SK-N-SH (cell line): ENCODE results near the gene NUDT12. TPM values are rescaled to one million over a fixed set of nuclear protein-coding genes. Genes with fewer than 3 reads are reported as not detected.

Experiments used
- CTCF ChIA-PET: fragments of 300-600, 350-600 bp; formaldehyde crosslinking; extraction: SDS; loops from one replicate; lab custom pipeline; 2021; lab: Yijun Ruan, JAX
- POLR2A ChIA-PET: fragments of 350-600 bp; sonication (Branson Sonifier 250); formaldehyde crosslinking; extraction: SDS; loops from one replicate; lab custom pipeline; 2020; ENCODE audit warnings: antibody characterized with exemption, inconsistent platforms; lab: Yijun Ruan, JAX
- DNase-seq: peaks from one replicate; pipeline ENCODE4 v3.0.0; 2012
- H2AFZ ChIP-seq: fragments of 200-600 bp; sonication (generic); 2 replicates; pipeline ENCODE4 v1.8.1; 2016; ENCODE audit warnings: antibody characterized with exemption, mild to moderate bottlenecking, low read depth
- H3F3A ChIP-seq: fragments of 200-600 bp; sonication (generic); replicated peaks from 2 replicates; pipeline ENCODE3; 2016; ENCODE audit warnings: antibody characterized with exemption, mild to moderate bottlenecking; ENCODE audit not compliant: insufficient read depth
- H3K27ac ChIP-seq, 2 experiments: fragments of 200-500 bp in 1 of 2; fragments of 200-600 bp in 1 of 2; sonication (Bioruptor generic) in 1 of 2; sonication (generic), shearing (Covaris generic) in 1 of 2; 2 replicates each; pipeline versions ENCODE4 v1.5.1 to v1.6.1; 2014 to 2016; ENCODE audit warnings: low read depth in 2 of 2, inconsistent platforms in 1 of 2, low read length in 1 of 2, mild to moderate bottlenecking in 1 of 2, mixed read lengths in 1 of 2
- H3K27me3 ChIP-seq: fragments of 200-600 bp; sonication (generic), shearing (Covaris generic); 2 replicates; pipeline ENCODE4 v1.6.1; 2016; ENCODE audit warnings: mixed run types; ENCODE audit not compliant: insufficient read depth
- H3K36me3 ChIP-seq, 2 experiments: fragments of 200-500 bp in 1 of 2; fragments of 200-600 bp in 1 of 2; sonication (Bioruptor generic) in 1 of 2; sonication (generic) in 1 of 2; replicated peaks in 1 of 2; 2 replicates each; pipeline versions ENCODE3 to v1.5.1; 2014 to 2016; ENCODE audit warnings: low read length in 1 of 2, mild to moderate bottlenecking in 1 of 2; ENCODE audit not compliant: insufficient read depth in 2 of 2, control insufficient read depth in 1 of 2
- H3K4me1 ChIP-seq, 2 experiments: fragments of 200-500 bp in 1 of 2; fragments of 200-600 bp in 1 of 2; sonication (Bioruptor generic) in 1 of 2; sonication (generic), shearing (Covaris generic) in 1 of 2; 2 replicates each; pipeline versions ENCODE4 v1.5.1 to v1.6.1; 2014 to 2016; ENCODE audit warnings: low read depth in 1 of 2, low read length in 1 of 2, mixed run types in 1 of 2; ENCODE audit not compliant: insufficient read depth in 2 of 2, control insufficient read depth in 1 of 2
- H3K4me2 ChIP-seq: fragments of 200-600 bp; sonication (generic), shearing (Covaris generic); 2 replicates; pipeline ENCODE4 v1.6.1; 2017; ENCODE audit warnings: mixed run types
- H3K4me3 ChIP-seq, 2 experiments: fragments of 200-500 bp in 1 of 2; fragments of 200-600 bp in 1 of 2; sonication (Bioruptor generic) in 1 of 2; sonication (generic), shearing (Covaris generic) in 1 of 2; 2 replicates each; pipeline versions ENCODE4 v1.5.1 to v1.8.1; 2014 to 2016; ENCODE audit warnings: low read depth in 2 of 2, inconsistent platforms in 1 of 2, low read length in 1 of 2, mild to moderate bottlenecking in 1 of 2, mixed read lengths in 1 of 2, moderate library complexity in 1 of 2
- H3K79me2 ChIP-seq: fragments of 200-600 bp; sonication (generic); 2 replicates; pipeline ENCODE4 v1.8.1; 2017; ENCODE audit warnings: mild to moderate bottlenecking; ENCODE audit not compliant: insufficient read depth
- H3K9ac ChIP-seq: fragments of 200-600 bp; sonication (generic); 2 replicates; pipeline ENCODE4 v1.6.1; 2017; ENCODE audit warnings: mixed run types
- H3K9me2 ChIP-seq: fragments of 200-600 bp; sonication (generic); 2 replicates; pipeline ENCODE4 v1.6.1; 2017; ENCODE audit warnings: mixed run types
- H3K9me3 ChIP-seq: fragments of 200-600 bp; sonication (generic); 2 replicates; pipeline ENCODE4 v1.6.1; 2017; ENCODE audit warnings: mixed run types, mild to moderate bottlenecking, moderate library complexity
- H4K20me1 ChIP-seq: fragments of 200-600 bp; sonication (generic); 2 replicates; pipeline ENCODE4 v1.6.1; 2017; ENCODE audit warnings: mild to moderate bottlenecking, mixed run types; ENCODE audit not compliant: insufficient read depth
- ELF1 ChIP-seq: IDR thresholded peaks from 2 replicates; pipeline ENCODE4 v1.4.0; 2012
- EZH2phosphoT487 ChIP-seq: fragments of 200-600 bp; sonication (generic); IDR thresholded peaks from 2 replicates; pipeline ENCODE4 v1.6.1; 2017; ENCODE audit warnings: low read depth, mixed run types, mild to moderate bottlenecking, antibody characterized with exemption, moderate library complexity, borderline replicate concordance
- FOSL2 ChIP-seq: IDR thresholded peaks from 2 replicates; pipeline ENCODE4 v1.4.0; 2012; ENCODE audit warnings: low read depth, mild to moderate bottlenecking, moderate library complexity, borderline replicate concordance
- FOXJ3 ChIP-seq: sonication (generic); formaldehyde crosslinking; IDR thresholded peaks from 2 replicates; pipeline ENCODE4 v1.5.1; 2020; ENCODE audit warnings: mild to moderate bottlenecking, missing genetic modification reagents
- GABPA ChIP-seq: IDR thresholded peaks from 2 replicates; pipeline ENCODE4 v1.4.0; 2012; ENCODE audit warnings: low read depth, mild to moderate bottlenecking
- JUND ChIP-seq: IDR thresholded peaks from 2 replicates; pipeline ENCODE4 v1.4.0; 2012
- NFIC ChIP-seq: IDR thresholded peaks from 2 replicates; pipeline ENCODE4 v1.4.0; 2012; ENCODE audit warnings: borderline replicate concordance
- NRF1 ChIP-seq: IDR thresholded peaks from 2 replicates; pipeline ENCODE4 v1.6.1; 2012; ENCODE audit warnings: low read depth, mild to moderate bottlenecking, low read length
- POLR2AphosphoS5 ChIP-seq: IDR thresholded peaks from 2 replicates; pipeline ENCODE4 v1.6.1; 2012; ENCODE audit warnings: low read depth, low read length
- RAD21 ChIP-seq: IDR thresholded peaks from 2 replicates; pipeline ENCODE4 v1.6.1; 2012; ENCODE audit warnings: mild to moderate bottlenecking, low read length
- RCOR1 ChIP-seq: fragments of 150-350 bp; IDR thresholded peaks from 2 replicates; pipeline ENCODE4 v1.6.1; 2017; ENCODE audit warnings: antibody characterized with exemption, low read length
- RFX5 ChIP-seq: IDR thresholded peaks from 2 replicates; pipeline ENCODE4 v1.6.1; 2012; ENCODE audit warnings: mild to moderate bottlenecking, improper control_type of control experiment, low read length
- SMC3 ChIP-seq: IDR thresholded peaks from 2 replicates; pipeline ENCODE4 v1.6.1; 2012; ENCODE audit warnings: low read depth, low read length, improper control_type of control experiment
- TAF1 ChIP-seq: IDR thresholded peaks from 2 replicates; pipeline ENCODE4 v1.6.1; 2012; ENCODE audit warnings: low read depth, mild to moderate bottlenecking, low read length, moderate library complexity, borderline replicate concordance
- TEAD4 ChIP-seq: IDR thresholded peaks from 2 replicates; pipeline ENCODE4 v1.4.0; 2012; ENCODE audit warnings: mild to moderate bottlenecking, borderline replicate concordance; ENCODE audit not compliant: insufficient read depth
- YY1 ChIP-seq: IDR thresholded peaks from 2 replicates; pipeline ENCODE4 v1.4.0; 2012; ENCODE audit warnings: low read depth, mild to moderate bottlenecking
- WGBS: methylation state at CpG from one replicate; pipeline ENCODE4 v1.1.6; 2017; ENCODE audit warnings: low lambda C conversion rate; 5-methylcytosine and 5-hydroxymethylcytosine counted together
- polyA plus RNA-seq, 3 experiments: library from polyadenylated mRNA; depleted of rRNA; stranded (reverse); fragments of >200 nt; gene quantifications; 2 replicates each; pipeline ENCODE4 v1.2.3, GENCODE V29; 2012
- TF ChIP-seq, protein P1 (sequence below): IDR thresholded peaks from 2 replicates; pipeline ENCODE4 v1.4.0; 2012; ENCODE audit warnings: low read depth
- TF ChIP-seq, protein P2 (sequence below): IDR thresholded peaks from 2 replicates; pipeline ENCODE4; 2012
- TF ChIP-seq, protein P3 (sequence below): fragments of 150-350 bp; IDR thresholded peaks from 2 replicates; pipeline ENCODE4 v1.6.1; 2017; ENCODE audit warnings: antibody characterized with exemption, low read length, low read depth, borderline replicate concordance

The NUDT12 gene
- polyA plus RNA-seq, 1 of the 3 experiments (the other 2 are of a cell fraction): 4.9 TPM

DNA sequence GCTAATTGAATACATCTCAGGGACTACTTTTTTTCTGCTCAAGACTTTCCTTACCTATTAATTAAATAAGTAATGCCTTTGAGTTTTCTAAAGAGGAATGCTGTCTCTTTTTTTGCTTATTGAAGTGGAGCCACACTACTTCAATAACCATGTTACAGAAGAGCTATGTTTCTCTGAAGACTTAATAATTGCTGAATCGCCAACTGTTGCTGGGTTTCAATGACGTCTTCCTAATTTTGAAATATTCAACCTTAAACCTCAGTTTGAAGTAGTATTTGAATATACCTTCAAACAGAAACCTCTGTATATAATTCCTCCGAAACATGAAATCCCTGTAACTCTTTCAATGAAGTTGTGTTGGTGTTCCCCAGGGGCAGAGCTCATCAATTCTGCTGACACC, 21.0 kb downstream of the NUDT12 start:
- no peaks in the 10 kb centered on the region for H3K9me2 ChIP-seq
- no peaks in the 10 kb centered on the region for H3K79me2 ChIP-seq
- no peaks in the 10 kb centered on the region; a peak in 1 of 4 replicates for H3K4me1 ChIP-seq
- no peak overlapping the region for H2AFZ ChIP-seq
- CTCF ChIA-PET: no interaction called here
- H3K27ac ChIP-seq: no peak overlapping the region
- no peak overlapping the region for H3K4me3 ChIP-seq
- no peaks in the 10 kb centered on the region for H3K27me3 ChIP-seq
- POLR2A ChIA-PET: no interaction called here
- H3K9ac ChIP-seq: no peak overlapping the region
- no peak for DNase-seq
- H3F3A ChIP-seq: no peaks in the 10 kb centered on the region
- H3K4me2 ChIP-seq: no peak overlapping the region
- H3K36me3 ChIP-seq: no peaks in the 10 kb centered on the region
- TF ChIP-seq POLR2AphosphoS5 (no peak), FOSL2 (no peak), JUND (no peak), TAF1 (no peak), YY1 (no peak), EZH2phosphoT487 (no peak), TEAD4 (no peak), GABPA (no peak)
- TF ChIP-seq, protein P1, sequence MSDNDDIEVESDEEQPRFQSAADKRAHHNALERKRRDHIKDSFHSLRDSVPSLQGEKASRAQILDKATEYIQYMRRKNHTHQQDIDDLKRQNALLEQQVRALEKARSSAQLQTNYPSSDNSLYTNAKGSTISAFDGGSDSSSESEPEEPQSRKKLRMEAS: no peak
- no peaks in the 10 kb centered on the region for H4K20me1 ChIP-seq
- H3K9me3 ChIP-seq: no peaks in the 10 kb centered on the region
- 79% methylated on average over 3 of the region's 3 CpGs for WGBS

DNA sequence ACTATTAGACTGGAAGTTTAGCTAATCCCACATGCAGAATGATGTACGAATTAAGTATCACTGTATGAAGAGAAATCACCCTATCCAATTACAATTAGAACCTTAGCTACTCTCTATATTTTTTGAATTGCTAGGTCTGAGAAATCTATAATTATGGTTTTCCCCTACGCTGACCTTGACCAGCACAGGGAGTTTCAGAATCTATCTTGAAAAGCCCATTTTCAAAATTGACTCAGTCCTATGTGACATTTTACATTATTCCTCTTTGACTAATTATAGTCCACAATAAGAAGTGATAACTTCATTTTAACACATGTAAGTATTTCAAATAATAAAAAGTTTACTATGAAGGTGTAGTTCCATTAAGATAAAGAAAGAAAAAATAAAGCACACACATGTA, 21.5 kb downstream of the NUDT12 start:
- TF ChIP-seq SMC3 (no peak), NRF1 (no peak), RCOR1 (no peak), TEAD4 (no peak), GABPA (no peak), NFIC (no peak), FOXJ3 (CRISPR knock-in tag) (no peak), RAD21 (no peak), ELF1 (no peak), FOSL2 (no peak), TAF1 (no peak), RFX5 (no peak)
- TF ChIP-seq, protein P2, sequence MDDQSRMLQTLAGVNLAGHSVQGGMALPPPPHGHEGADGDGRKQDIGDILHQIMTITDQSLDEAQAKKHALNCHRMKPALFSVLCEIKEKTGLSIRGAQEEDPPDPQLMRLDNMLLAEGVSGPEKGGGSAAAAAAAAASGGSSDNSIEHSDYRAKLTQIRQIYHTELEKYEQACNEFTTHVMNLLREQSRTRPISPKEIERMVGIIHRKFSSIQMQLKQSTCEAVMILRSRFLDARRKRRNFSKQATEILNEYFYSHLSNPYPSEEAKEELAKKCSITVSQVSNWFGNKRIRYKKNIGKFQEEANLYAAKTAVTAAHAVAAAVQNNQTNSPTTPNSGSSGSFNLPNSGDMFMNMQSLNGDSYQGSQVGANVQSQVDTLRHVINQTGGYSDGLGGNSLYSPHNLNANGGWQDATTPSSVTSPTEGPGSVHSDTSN: no peak
- TF ChIP-seq, protein P3, sequence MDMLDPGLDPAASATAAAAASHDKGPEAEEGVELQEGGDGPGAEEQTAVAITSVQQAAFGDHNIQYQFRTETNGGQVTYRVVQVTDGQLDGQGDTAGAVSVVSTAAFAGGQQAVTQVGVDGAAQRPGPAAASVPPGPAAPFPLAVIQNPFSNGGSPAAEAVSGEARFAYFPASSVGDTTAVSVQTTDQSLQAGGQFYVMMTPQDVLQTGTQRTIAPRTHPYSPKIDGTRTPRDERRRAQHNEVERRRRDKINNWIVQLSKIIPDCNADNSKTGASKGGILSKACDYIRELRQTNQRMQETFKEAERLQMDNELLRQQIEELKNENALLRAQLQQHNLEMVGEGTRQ: no peak
- H3F3A ChIP-seq: no peaks in the 10 kb centered on the region
- no peak overlapping the region for H3K27ac ChIP-seq
- 81% methylated on average over 2 of the region's 2 CpGs for WGBS
- H2AFZ ChIP-seq: no peak overlapping the region
- DNase-seq: no peak
- ChIA-PET CTCF (no interaction called here), POLR2A (no interaction called here)
- H3K4me3 ChIP-seq: no peak overlapping the region
- H4K20me1 ChIP-seq: no peaks in the 10 kb centered on the region
- no peaks in the 10 kb centered on the region for H3K9me2 ChIP-seq
- H3K79me2 ChIP-seq: no peaks in the 10 kb centered on the region
- H3K27me3 ChIP-seq: no peaks in the 10 kb centered on the region
- H3K9me3 ChIP-seq: no peaks in the 10 kb centered on the region
- no peaks in the 10 kb centered on the region; a peak in 1 of 4 replicates for H3K4me1 ChIP-seq
- no peaks in the 10 kb centered on the region for H3K36me3 ChIP-seq
- H3K4me2 ChIP-seq: no peak overlapping the region
- H3K9ac ChIP-seq: no peak overlapping the region
